Endothelial cell of umbilical vein (primary cell): ENCODE data around the gene PLEKHB1. TPM values are rescaled to one million over a fixed set of nuclear protein-coding genes. Genes with fewer than 3 reads are reported as not detected.

Experiments
- BruUV-seq: library from RNA; stranded (reverse); fragments of 400-500 nt; replicated peaks from 2 replicates; lab custom pipeline; 2021; lab: Mats Ljungman, UMichigan
- CTCF ChIA-PET: fragments of 300-600, 350-600 bp; sonication (Branson Sonifier 250); formaldehyde crosslinking; loops from one replicate; lab custom pipeline; 2021; ENCODE audit warnings: antibody characterized with exemption, inconsistent platforms; lab: Charles Lee
- POLR2A ChIA-PET: fragments of 300-600, 350-600 bp; sonication (Branson Sonifier 250); formaldehyde crosslinking; loops from one replicate; lab custom pipeline; 2021; ENCODE audit warnings: antibody characterized with exemption, inconsistent platforms; lab: Charles Lee
- DNase-seq: peaks from one replicate; pipeline ENCODE4 v3.0.0-alpha.2; 2011; ENCODE audit warnings: low read depth, low spot score
- FAIRE-seq: peaks from 2 replicates; lab custom pipeline; 2011; peaks lifted over from hg19 to GRCh38; lab: Jason Lieb, UNC
- H2AFZ ChIP-seq: 2 replicates; pipeline ENCODE4 v1.6.0; 2012; ENCODE audit warnings: low read depth, low read length, control low read depth, inconsistent platforms
- H3K27ac ChIP-seq: 2 replicates; pipeline ENCODE4 v1.5.1; 2011; ENCODE audit warnings: low read depth, mild to moderate bottlenecking, control low read depth, low read length, moderate library complexity; ENCODE audit not compliant: insufficient read depth
- H3K27me3 ChIP-seq, 2 experiments: 2 replicates each; pipeline versions ENCODE4 v1.6.0 to v1.6.1; 2011; ENCODE audit warnings: low read length in 2 of 2, mixed read lengths in 1 of 2; ENCODE audit not compliant: control insufficient read depth in 2 of 2, insufficient read depth in 2 of 2
- H3K36me3 ChIP-seq, 2 experiments: 2 replicates in 1 of 2; 3 replicates in 1 of 2; pipeline ENCODE4 v1.5.1; 2011; ENCODE audit warnings: low read length in 2 of 2, mild to moderate bottlenecking in 1 of 2, moderate library complexity in 1 of 2; ENCODE audit not compliant: control insufficient read depth in 2 of 2, insufficient read depth in 2 of 2; ENCODE audit errors: extremely low read depth in 1 of 2
- H3K4me1 ChIP-seq: 3 replicates; pipeline ENCODE4 v1.5.1; 2011; ENCODE audit warnings: mild to moderate bottlenecking, low read length; ENCODE audit not compliant: control insufficient read depth, insufficient read depth; ENCODE audit errors: extremely low read depth
- H3K4me2 ChIP-seq: 2 replicates; pipeline ENCODE4 v1.6.1; 2011; ENCODE audit warnings: low read length, control low read depth, mixed read lengths; ENCODE audit not compliant: insufficient read depth
- H3K4me3 ChIP-seq, 3 experiments: fragments of 200-600 bp in 1 of 3; sonication (generic), shearing (Covaris generic) in 1 of 3; replicated peaks in 1 of 3; 2 replicates each; pipeline ENCODE4 v1.5.1; 2011 to 2016; ENCODE audit warnings: control low read depth in 3 of 3, low read length in 3 of 3, mild to moderate bottlenecking in 2 of 3, inconsistent platforms in 1 of 3, low read depth in 1 of 3, moderate library complexity in 1 of 3; ENCODE audit not compliant: insufficient read depth in 1 of 3
- H3K79me2 ChIP-seq: 2 replicates; pipeline ENCODE4 v1.6.0; 2012; ENCODE audit warnings: low read length, inconsistent platforms; ENCODE audit not compliant: control insufficient read depth, insufficient read depth
- H3K9ac ChIP-seq: replicated peaks from 2 replicates; pipeline ENCODE3; 2011; ENCODE audit warnings: low read length, control low read depth; ENCODE audit not compliant: insufficient read depth; ENCODE audit errors: extremely low read depth
- H3K9me1 ChIP-seq: replicated peaks from 3 replicates; pipeline ENCODE4 v1.6.0; 2011; ENCODE audit warnings: mild to moderate bottlenecking, low read length; ENCODE audit not compliant: control insufficient read depth, insufficient read depth; ENCODE audit errors: extremely low read depth
- H3K9me3 ChIP-seq: replicated peaks from 2 replicates; pipeline ENCODE4 v1.5.1; 2012; ENCODE audit warnings: low read length, inconsistent platforms; ENCODE audit not compliant: control insufficient read depth, insufficient read depth
- H4K20me1 ChIP-seq: replicated peaks from 2 replicates; pipeline ENCODE3; 2011; ENCODE audit warnings: mild to moderate bottlenecking, low read length; ENCODE audit not compliant: control insufficient read depth, insufficient read depth; ENCODE audit errors: extremely low read depth
- EZH2 ChIP-seq: IDR thresholded peaks from 2 replicates; pipeline ENCODE4 v1.6.1; 2012; ENCODE audit warnings: borderline replicate concordance, low read depth, mild to moderate bottlenecking, moderate library complexity, low read length, inconsistent platforms; ENCODE audit not compliant: severe bottlenecking
- FOS ChIP-seq: IDR thresholded peaks from 2 replicates; pipeline ENCODE4 v1.6.1; 2011; ENCODE audit warnings: mild to moderate bottlenecking, low read length, moderate library complexity, borderline replicate concordance; ENCODE audit not compliant: insufficient read depth
- GATA2 ChIP-seq: IDR thresholded peaks from 2 replicates; pipeline ENCODE4 v1.7.0; 2011; ENCODE audit warnings: low read depth, mild to moderate bottlenecking, moderate library complexity, mixed read lengths, low read length; ENCODE audit not compliant: insufficient read length, insufficient read depth
- JUN ChIP-seq: IDR thresholded peaks from 2 replicates; pipeline ENCODE4 v1.6.1; 2011; ENCODE audit warnings: borderline replicate concordance, low read depth; ENCODE audit not compliant: insufficient read length, insufficient read depth
- MYC ChIP-seq: IDR thresholded peaks from one replicate; pipeline ENCODE4 v1.6.1; 2011; ENCODE audit warnings: mild to moderate bottlenecking, low read depth, low read length
- POLR2A ChIP-seq: IDR thresholded peaks from 2 replicates; pipeline ENCODE4 v1.6.1; 2012; ENCODE audit warnings: low read depth, mild to moderate bottlenecking, control low read depth, low read length
- POLR2AphosphoS5 ChIP-seq: IDR thresholded peaks from 2 replicates; pipeline ENCODE4 v1.6.1; 2012; ENCODE audit warnings: low read depth, mild to moderate bottlenecking, control low read depth, low read length, moderate library complexity; ENCODE audit not compliant: insufficient read depth
- dilution Hi-C: fragments of 300-500 bp; cut with MboI; formaldehyde crosslinking; loops from one replicate; pipeline ENCODE4 v1.15.0; 2019; ENCODE audit warnings: low sequenced_read_pairs; ENCODE audit not compliant: extremely low pct_ligation_motif_present
- intact Hi-C: fragments of 100-400 bp; cut with micrococcal nuclease; formaldehyde crosslinking; loops from one replicate; pipeline ENCODE4 v1.10.0; 2022
- polyA plus RNA-seq, 4 experiments: library from polyadenylated mRNA; depleted of rRNA in 3 of 4; stranded (reverse) in 3 of 4; unstranded in 1 of 4; fragments of >200 nt; gene quantifications; 2 replicates each; pipeline versions ENCODE4 v1.2.1 to v1.2.3, GENCODE V29; 2011 to 2012; ENCODE audit warnings: missing spikeins in 1 of 4
- total RNA-seq: library from RNA; stranded (reverse); gene quantifications from 2 replicates; pipeline ENCODE4 v1.2.3, GENCODE V29; 2021
- TF ChIP-seq, protein P1 (sequence below), 2 donors: IDR thresholded peaks; 1 replicate in 1 of 2; 2 replicates in 1 of 2; pipeline ENCODE4 v1.5.1; 2011; ENCODE audit warnings: low read length in 2 of 2, mild to moderate bottlenecking in 2 of 2, moderate library complexity in 2 of 2, control low read depth in 1 of 2, inconsistent platforms in 1 of 2, low read depth in 1 of 2; ENCODE audit not compliant: insufficient read depth in 1 of 2; ENCODE audit errors: extremely low read depth in 1 of 2
- TF ChIP-seq, protein P2 (sequence below): IDR thresholded peaks from 2 replicates; pipeline ENCODE4 v1.6.1; 2011; ENCODE audit not compliant: insufficient read depth, insufficient read length

The PLEKHB1 gene
- total and polyA plus RNA-seq, 2 donors (not counting 3 experiments of a cell fraction or from before 2014, with no cell fraction given), result 0.75 to 0.99 TPM

DNA sequence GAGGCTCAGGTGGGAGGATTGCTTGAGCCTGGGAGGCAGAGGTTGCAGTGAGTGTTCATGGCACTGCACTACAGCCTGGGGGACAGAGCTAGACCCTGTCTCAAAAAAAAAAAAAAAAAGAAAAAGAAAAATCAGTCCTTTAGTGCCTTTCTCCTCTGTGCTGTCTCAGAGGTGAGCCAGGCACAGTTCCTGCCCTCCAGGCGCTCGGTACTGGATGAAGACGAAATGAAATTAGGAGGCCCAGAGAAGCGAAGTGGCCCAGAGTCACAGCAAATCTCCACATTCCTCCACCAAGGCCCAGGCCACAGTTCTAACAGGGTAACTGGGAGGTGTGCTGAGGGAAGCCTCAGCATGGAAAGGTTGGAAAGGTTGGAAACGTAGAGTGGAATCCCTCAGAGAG, 4.9 kb downstream of the PLEKHB1 start:
- Histone ChIP-seq H3K9ac (no peak overlapping the region), H3K27me3 (peaks cover 0 to 10% of the 10 kb centered on the region in 2 experiments), H3K9me3 (no peaks in the 10 kb centered on the region), H4K20me1 (no peaks in the 10 kb centered on the region), H3K4me1 (no peaks in the 10 kb centered on the region), H3K9me1 (no peaks in the 10 kb centered on the region), H2AFZ (no peak overlapping the region), H3K36me3 (no peaks in the 10 kb centered on the region), H3K4me2 (no peak overlapping the region), H3K27ac (no peak overlapping the region), H3K4me3 (no peak overlapping the region), H3K79me2 (no peaks in the 10 kb centered on the region)
- DNase-seq, result no peak
- intact Hi-C loops, result no loop called here
- ChIA-PET POLR2A (no interaction called here), CTCF (interaction anchor here (3.3 kb wide), 1 partner anchor 9 kb away, joined by 13 read pairs; no protein-coding TSS in a partner anchor)
- dilution Hi-C loops, result no loop called here
- TF ChIP-seq MYC (no peak), EZH2 (no peak), GATA2 (no peak), POLR2A (no peak), FOS (no peak)
- FAIRE-seq, result no peak
- no TSS peak for BruUV-seq

DNA sequence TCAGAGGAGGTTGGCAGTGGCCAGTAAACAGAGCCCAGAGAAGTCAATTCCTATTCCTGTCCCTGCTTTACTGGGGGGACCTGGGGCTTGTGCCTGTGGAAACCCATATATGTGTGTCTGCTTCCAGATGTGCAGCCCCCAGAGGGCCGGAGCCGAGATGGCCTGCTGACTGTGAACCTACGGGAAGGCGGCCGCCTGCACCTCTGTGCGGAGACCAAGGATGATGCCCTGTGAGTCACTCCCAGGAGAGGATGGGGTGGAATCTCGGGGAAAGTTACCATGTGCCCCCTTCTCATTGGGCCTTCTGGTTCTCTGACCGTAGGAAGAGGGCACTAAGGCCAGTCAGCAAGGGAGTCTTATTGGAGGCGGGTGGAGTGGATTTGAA, 5.3 kb downstream of the PLEKHB1 start:
- Histone ChIP-seq H3K36me3 (no peaks in the 10 kb centered on the region), H4K20me1 (no peaks in the 10 kb centered on the region), H3K27me3 (peaks cover 0 to 8% of the 10 kb centered on the region in 2 experiments), H3K9me1 (no peaks in the 10 kb centered on the region), H3K4me1 (no peaks in the 10 kb centered on the region), H3K4me2 (no peak overlapping the region), H3K27ac (no peak overlapping the region), H3K9ac (no peak overlapping the region), H3K79me2 (no peaks in the 10 kb centered on the region), H3K4me3 (no peak overlapping the region), H2AFZ (no peak overlapping the region), H3K9me3 (no peaks in the 10 kb centered on the region)
- DNase-seq (no peak), FAIRE-seq (no peak)
- CTCF ChIA-PET, result interaction anchor here (0.7 kb wide), 1 partner anchor 26 kb away, joined by 3 read pairs; no protein-coding TSS in a partner anchor
- TF ChIP-seq JUN, result no peak
- TF ChIP-seq, protein P1, sequence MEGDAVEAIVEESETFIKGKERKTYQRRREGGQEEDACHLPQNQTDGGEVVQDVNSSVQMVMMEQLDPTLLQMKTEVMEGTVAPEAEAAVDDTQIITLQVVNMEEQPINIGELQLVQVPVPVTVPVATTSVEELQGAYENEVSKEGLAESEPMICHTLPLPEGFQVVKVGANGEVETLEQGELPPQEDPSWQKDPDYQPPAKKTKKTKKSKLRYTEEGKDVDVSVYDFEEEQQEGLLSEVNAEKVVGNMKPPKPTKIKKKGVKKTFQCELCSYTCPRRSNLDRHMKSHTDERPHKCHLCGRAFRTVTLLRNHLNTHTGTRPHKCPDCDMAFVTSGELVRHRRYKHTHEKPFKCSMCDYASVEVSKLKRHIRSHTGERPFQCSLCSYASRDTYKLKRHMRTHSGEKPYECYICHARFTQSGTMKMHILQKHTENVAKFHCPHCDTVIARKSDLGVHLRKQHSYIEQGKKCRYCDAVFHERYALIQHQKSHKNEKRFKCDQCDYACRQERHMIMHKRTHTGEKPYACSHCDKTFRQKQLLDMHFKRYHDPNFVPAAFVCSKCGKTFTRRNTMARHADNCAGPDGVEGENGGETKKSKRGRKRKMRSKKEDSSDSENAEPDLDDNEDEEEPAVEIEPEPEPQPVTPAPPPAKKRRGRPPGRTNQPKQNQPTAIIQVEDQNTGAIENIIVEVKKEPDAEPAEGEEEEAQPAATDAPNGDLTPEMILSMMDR (IDR thresholded peaks at IDR 0.05; ENCODE audit: extremely low read depth in 1 of 2, insufficient read depth in 1 of 2, low read depth in 1 of 2, low read length in 2 of 2), result no peak
- TF ChIP-seq, protein P2, sequence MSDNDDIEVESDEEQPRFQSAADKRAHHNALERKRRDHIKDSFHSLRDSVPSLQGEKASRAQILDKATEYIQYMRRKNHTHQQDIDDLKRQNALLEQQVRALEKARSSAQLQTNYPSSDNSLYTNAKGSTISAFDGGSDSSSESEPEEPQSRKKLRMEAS, result no peak
- no peak for TF ChIP-seq MYC
- no peak for TF ChIP-seq GATA2
- no peak for TF ChIP-seq EZH2
- no peak for TF ChIP-seq FOS
- no peak for TF ChIP-seq POLR2AphosphoS5
- TF ChIP-seq POLR2A, result no peak
- BruUV-seq, result no TSS peak
- intact Hi-C loops, result no loop called here
- dilution Hi-C loops, result no loop called here
- POLR2A ChIA-PET, result no interaction called here
